Hematopoietic multipotent progenitor cell (in vitro differentiated cells): ENCODE results near the gene OR7C2. TPM values are rescaled to one million over a fixed set of nuclear protein-coding genes. Genes with fewer than 3 reads are reported as not detected.
"Not testable (repeated sequence)": the region's sequence is repeated elsewhere in the genome, so short reads cannot be mapped to it uniquely, and the experiment has no call there.

ENCODE experiments used
- DNase-seq, 3 donors: peaks; one replicate each; pipeline ENCODE4 v3.0.0-alpha.2; 2011 to 2015; ENCODE audit warnings: low read depth in 2 of 3, low spot score in 2 of 3
- total RNA-seq: library from RNA; depleted of rRNA; stranded (reverse); fragments of >200 nt; gene quantifications from one replicate; pipeline ENCODE4 v1.2.3, GENCODE V29; 2012

OR7C2 gene
- not detected for total RNA-seq

DNA sequence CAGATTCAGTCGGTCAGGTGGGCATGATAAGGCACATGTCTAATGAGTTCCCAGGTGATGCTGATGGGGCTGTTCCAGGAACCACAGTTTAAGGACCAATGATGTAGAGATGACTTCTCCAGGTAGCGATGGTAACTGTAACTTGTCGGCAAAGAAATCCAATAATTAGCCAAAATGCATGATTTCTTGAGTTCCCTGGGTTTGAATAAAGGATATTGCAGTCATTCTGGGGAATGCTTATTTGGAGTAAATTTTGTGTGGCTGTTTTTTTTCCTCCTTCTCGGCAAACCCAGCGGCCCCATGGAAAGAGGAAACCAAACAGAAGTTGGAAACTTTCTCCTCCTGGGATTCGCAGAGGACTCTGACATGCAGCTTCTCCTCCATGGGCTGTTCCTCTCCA lies at the start of gene OR7C2:
TSS of gene OR7C2 (plus strand) at position 301 of the 400 bp plus-strand sequence. CDS start at position 301, 0 bp downstream.
- no peak for DNase-seq

DNA sequence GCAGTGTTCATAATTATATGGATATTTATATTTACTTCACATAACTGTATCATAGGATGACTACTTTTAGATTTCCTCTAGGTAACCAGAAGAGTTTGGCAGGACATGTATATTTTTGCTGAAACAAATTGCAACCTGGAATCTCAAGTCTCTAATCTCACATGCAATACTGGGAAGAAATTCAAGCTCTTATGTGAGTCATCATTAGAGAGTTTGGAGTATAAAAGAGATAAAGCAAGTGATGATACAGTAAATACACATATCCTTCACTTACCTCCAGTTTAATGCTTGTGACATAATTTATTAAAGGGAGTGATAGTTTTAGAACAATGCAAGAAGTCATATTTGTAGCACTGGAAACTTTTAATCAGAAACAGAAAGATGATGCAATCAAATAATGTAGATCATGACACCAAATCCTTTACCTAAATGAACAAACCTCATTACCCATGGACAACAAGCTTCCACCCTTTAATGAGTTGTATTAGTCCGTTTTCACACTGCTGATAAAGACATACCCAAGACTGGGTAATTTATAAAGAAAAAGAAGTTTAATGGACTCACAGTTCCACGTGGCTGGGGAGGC lies 39.5 kb upstream of the OR7C2 start:
- no peak for DNase-seq

DNA sequence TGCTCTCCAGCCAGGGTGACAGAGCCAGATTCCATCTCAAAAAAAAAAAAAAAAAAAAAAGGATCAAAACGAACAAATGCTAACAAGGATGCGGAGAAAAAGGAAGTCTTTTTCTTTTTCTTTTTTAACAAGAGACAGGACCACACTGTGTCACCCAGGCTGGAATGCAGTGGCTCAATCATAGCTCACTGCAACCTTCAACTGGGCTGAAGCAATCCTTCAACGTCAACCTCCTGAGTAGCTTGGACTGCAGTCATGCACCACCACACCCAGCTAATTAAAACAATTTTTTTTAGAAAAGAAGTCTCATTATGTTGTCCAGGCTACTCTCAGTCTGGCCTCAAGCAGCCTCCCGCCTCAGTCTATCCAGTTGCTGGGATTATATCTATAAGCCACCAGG lies 34.6 kb upstream of the OR7C2 start:
- DNase-seq = no peak

DNA sequence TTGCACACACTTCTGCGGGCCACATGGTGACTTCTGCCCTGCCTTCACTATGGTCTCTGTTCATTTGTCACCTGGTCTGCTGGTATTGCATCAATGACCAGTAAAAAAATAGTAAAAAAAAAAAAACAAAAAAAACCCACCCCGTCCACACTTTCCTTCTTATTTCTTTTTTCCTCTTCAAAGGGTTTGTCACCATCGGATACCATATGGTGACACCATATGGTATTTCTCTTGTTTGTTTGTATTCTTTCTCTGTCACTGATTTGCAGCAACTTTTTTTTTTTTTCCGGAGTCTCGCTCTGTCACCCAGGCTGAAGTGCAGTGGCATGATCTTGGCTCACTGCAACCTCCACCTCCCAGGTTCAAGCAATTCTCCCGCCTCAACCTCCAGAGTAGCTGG lies 26.2 kb upstream of the OR7C2 start:
- DNase-seq = no peak

DNA sequence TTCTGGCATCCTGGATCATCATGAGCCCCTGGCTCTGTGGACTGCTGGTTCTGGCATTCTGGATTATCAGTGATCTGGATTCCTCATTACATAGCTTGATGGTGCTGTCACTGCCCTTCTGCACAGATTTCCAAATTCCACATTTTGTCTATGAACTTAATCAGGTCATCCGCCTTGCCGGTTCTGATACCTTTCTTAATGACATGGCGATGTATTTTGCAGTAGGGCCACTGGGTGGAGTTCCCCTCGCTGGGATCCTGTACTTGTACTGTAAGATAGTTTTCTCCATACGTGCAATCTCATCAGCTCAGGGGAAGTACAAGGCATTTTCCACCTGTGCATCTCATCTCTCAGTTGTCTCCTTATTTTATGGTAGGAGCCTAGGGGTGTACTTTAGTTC lies 24.4 kb upstream of the OR7C2 start:
- DNase-seq = peak in 2 of 3 donors; percentile 31 to 42

DNA sequence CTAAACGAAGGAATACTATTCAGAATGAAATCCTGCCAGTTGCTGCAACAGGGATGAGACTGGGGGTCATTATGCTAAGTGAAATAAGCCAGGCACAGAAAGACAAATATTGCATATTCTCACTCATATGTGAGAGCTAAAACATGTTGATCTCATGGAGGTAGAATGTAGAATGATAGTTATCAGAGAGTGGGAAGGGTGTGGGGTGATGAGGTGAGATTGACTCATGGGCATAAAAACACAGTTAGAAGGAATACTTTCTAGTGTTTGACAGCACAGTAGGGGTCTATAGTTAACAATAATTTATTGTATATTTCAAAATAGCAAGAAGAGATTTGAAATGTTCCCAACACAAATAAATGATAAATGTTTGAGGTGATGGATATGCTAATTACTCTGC lies 7.8 kb upstream of the OR7C2 start:
- no peak for DNase-seq

DNA sequence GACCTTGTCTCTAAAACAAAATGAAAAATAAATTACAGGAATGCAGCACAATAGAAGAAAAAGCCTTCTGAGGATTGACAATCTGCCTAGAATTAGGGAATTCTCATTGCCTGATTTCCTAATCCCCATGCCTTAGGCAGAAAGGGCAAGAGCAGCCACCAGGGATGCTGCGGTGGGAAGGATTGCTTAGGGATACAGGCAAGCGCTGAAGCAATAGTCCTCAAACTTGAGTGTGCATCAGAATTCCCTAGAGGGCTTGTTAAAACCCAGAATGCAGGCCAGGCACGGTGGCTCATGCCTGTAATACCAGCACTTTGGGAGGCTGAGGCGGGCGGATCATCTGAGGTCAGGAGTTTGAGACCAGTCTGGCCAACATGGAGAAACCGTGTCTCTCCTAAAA lies 1.0 kb upstream of the OR7C2 start:
- no peak for DNase-seq

DNA sequence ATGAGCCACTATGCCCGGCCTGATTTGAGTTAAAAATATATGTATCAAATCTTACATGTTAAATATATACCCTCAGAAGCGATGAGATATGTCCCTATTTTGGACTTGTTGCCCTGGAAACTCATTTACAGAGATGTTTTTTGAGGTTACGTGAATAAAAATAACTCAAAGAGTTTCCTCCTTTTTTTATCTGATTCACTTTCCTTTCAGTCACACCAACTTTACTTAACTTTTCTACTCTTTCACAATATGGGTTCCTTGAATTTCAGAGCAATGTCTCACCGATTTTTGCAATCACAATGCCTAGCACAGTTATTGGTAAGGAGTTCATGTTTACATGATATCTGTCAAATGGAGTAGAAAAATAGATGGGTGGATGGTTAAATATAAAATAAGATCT lies 2.3 kb downstream of the OR7C2 start:
- peak in 2 of 3 donors; percentile 51 to 85 for DNase-seq

DNA sequence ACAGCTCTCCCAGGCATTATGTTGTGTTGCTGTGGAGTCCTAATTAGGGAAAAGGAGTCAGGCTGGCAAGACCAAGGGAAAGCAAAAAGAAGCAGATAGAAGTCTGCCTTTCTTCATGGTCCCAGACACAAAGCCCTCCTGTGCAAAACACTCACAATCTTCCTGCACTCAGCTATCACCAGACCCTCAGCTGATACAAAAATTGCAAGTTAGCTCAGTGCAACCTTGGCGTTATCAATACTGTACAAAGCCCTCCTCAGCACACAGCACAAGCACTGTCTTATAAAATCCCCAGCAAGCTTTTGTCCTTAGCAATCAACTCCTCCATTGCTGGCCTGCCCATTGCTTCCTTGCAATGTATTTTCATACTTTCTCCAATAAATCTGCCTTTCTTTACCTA lies 3.2 kb downstream of the OR7C2 start:
- no peak for DNase-seq

DNA sequence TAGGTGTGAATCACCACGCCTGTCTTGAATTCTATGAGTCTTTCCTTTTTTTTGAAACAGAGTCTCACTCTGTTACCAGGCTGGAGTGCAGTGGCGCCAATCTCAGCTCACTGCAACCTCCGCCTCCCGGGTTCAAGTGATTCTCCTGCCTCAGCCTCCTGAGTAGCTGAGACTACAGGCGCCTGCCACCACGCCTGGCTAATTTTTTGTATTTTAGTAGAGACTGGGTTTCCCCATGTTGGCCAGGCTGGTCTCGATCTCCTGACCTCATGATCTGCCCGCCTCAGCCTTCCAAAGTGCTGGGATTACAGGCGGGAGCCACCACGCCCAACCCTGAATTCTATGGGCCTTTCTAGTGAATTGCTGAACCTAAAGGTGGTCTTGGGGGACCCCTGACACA lies 8.1 kb downstream of the OR7C2 start:
- DNase-seq = not testable (repeated sequence)

DNA sequence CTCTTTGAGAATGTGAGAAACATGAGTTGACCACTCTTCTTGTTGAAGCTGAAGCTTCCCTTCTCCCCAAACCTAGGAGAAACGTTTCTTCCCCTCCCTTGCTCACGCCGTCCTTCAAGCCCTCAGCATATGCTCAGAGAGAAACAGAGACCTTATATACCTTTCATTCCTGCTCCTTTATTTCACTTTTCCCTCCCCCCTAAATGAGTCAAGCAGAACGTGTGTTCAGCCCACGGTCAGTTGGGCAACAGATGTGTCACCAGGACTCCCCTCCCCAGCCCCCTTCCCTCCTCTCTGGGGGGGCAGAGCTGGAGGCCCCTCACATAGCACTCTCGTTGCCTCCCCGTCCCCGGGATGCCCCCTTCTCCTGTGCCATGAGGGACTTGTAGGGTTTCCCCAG lies 8.6 kb downstream of the OR7C2 start:
- DNase-seq = no peak

DNA sequence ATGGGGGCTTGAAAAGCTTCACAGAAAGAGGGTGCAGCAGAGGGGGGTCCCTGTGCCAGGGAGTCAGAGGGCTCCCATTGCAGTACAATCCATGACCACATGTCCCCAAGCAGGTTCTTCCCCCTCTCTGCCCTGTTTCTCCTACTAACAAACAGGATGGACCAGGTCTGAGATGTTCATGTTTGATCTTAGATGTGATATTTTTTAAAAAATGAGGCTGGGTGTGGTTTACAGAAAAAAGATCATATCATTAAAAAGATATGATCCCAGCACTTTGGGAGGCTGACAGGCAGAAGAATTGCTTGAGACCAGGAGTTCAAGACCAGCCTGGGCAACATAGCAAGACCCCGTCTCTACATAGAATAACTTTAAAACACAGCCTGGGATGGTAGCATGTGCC lies 9.1 kb downstream of the OR7C2 start:
- DNase-seq = no peak

DNA sequence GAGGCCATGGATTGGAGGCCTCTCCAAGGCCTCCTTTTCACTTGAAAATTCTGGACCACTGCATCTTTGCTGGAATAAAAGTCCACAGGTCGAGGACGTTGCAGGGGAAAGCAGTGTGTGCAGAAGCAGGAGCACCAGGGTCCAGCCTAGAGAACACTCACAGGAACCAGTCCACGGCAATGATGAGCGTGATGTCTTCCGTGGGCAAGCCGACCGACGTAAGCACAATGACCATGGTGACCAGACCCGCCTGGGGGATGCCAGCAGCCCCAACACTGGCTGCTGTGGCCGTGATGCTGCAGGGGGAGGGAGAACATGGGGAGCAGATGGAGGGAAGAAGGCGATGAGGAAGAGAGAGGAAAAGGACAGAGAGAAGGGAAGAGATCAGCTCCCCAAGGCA lies 11.5 kb downstream of the OR7C2 start:
- no peak for DNase-seq

DNA sequence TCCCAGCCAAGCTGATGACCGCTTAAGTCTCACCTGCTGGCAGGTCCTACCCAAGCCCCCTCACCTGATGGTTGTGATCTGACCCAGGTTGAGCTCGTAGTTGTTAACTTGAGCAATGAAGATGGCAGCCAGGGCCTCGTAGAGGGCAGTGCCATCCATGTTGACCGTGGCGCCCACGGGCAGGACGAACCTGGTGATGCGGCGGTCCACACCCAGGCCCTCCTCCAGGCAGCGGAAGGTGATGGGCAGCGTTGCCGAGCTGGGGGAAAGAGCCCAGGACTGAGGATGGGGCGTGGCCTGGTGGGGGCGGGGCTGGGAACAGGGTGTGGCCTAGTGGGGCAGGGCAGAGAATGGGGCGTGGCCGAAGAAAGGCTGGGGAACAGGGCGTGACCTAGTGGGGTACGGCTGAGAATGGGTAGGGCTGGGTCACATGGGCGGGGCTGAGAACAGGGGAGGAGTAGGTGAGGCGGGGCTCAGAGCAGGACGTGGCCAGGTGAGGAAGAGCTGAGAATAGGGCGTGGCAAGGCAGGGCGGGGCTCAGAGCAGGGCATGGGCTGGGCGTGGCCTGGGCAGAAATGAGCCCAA lies 12.9 kb downstream of the OR7C2 start:
- DNase-seq = no peak

DNA sequence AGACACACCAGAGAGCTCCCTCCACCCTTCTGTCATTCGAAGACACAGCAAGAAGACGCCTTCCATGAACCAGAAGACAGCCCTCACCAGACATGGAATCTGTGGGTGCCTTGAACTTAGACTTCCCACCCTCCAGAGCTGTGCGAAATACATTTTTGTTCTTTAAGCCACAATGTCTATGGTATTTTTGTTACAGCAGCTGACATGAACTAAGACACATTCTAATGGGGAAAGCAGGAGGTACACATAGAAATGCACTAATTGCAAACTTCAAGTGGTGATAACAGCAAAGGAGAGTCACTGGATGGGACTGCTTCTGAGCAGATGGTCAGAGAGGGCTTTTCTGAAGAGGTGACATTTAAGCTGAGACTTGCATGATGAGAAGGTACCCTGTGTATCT lies 16.2 kb downstream of the OR7C2 start:
- DNase-seq = no peak

DNA sequence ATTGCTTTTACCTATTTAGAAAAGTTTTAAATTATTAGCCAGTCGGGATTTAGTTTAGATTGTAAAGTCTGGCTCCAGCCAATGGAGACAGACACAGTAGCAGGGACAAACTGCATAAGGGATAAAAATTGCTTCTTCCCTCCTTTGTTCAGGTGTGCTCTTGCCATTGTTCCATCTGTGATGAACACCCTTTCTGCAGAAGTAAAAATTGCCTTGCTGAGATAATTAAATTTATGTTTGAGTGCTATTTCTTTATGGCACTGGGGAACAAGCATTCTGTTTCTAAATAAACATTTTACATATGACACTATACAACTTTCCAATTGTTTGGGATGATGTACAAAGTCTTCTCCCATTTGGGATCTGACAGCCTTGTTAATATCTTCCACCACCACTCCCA lies 18.0 kb downstream of the OR7C2 start:
- DNase-seq = peak in 1 of 3 donors; percentile 9

DNA sequence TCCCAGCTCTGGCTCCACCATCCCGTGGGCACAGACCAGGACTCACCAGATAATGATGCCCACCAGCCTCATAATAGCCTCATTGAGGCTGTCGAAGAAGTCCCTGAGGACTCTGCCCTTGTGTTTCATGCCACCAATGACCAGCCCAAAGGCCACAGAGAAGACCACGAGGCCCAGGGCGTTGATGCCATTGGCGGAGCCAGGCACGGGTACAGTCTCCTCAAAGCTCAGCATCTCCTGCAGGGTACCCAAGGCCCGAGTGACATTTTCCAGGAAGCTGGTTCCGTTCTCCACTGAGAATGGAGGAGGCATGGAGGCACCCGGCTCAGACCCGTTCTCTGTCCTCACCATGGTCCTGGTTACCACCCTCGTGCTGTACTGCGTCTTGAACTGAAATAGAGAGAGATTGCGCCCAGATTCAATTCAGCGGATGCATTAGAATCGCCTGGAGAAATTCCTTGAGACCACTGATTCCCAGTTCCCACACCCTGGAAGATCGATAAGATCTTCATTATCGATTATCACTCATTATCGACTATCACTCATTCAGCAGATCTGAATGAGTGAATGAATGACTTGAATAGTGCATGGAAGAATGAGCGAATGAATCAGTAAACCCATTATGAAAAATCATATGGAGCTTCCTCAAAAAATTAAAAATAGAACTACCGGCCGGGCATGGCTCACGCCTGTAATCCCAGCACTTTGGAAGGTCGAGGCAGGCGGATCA lies 20.8 kb downstream of the OR7C2 start:
- no peak for DNase-seq

DNA sequence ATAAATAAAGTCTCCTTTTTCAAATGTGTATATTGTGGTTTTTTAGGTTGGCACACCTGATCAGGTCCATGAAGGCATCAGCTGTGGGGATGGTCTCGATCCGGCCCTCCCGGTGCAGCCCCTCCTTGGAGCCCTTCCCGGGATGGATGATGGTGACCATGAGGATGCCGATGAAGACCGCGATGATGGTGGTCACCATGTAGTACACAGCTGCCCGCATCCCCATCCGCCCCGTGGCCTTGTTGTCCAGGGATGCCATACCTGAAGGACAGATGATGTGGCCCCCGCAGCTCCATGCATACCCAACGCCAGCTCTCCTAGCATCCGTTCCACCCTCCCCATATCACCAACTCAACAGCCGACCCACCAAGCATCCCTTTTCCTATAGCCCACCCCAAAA lies 27.0 kb downstream of the OR7C2 start:
- DNase-seq = no peak

DNA sequence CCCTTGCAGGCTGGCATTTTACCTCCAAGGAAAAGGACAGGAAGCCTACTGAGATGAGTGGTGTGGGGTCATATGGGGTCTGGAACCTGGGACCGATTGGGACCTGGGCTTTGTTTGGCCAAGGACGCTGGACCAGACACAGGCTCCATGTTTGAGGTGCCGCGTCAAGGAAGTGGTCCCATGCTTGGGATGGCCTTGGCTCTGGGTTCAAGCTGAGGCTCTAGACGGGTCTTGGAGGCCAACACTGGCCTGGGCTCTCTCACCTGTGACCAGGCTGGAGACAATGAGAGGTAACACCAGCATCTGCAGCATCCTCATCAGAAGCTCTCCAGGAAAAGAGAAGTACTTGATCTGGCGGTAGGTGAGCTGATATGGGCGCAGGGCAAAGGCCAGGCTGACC lies 30.2 kb downstream of the OR7C2 start:
- DNase-seq = no peak

DNA sequence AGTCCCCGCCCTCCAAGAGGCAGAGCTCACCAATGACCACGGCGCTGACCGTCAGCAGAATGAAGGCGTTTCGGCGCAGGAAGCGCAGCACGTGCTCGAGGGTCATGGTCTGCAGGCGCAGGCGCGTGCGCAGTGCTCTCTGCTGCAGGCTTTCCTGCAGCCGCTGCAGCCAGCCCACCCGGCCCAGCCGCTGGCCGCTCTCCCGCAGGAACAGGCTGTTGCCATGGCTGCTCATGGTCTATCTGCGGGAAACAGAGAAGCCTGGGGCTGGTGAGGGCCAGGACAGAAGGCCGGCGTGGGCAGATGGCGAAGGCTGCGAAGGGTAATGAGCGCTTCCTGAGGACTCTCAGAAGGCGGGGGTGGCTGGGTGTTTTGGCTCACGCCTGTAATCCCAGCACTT lies 31.4 kb downstream of the OR7C2 start:
- DNase-seq = no peak

DNA sequence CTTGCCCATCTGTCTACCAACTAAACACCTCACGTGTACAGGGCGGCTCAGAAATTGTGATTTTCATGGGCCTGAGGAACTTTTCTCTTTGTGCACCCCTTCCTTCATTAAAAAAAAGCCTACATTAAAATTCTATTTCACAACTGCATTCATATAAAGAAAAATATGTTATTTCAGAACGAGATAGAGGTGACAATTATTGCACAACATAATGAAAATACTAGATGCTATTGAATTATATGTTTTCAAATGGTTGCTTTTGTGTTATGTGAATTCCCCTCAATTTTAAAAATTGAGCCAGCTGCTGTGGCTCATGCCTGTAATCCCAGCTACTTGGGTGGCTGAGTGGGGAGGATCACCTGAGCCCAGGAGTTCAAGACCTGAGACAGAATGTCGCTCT lies 33.2 kb downstream of the OR7C2 start:
- DNase-seq = no peak

DNA sequence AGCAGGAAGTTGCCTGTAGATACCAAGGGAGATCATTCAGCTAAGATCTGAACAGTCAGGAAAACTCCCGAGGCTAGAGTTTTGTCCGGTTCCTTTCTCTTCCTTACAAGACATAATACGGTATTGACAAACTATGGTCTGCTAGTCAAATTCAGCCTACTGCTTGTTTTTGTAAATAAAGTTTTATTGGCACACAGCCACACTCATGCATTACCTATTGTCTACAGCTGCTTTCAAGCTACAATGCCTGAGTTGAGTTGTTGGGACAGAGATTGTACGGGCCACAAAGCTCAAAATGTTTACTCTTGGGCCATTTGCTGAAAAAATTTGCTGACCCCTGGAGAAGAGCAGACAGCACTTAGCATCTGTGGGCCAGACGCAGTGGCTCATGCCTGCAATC lies 35.8 kb downstream of the OR7C2 start:
- no peak for DNase-seq
